ENCODE results near the gene PACRG.

PACRG gene

GRCh38 chr6:163080228-163080627 is 352.5 kb downstream of the PACRG start:
- no peaks in the 10 kb centered on the region for H3K36me3 ChIP-seq
- no peaks in the 10 kb centered on the region for H3K27me3 ChIP-seq
- no peaks in the 10 kb centered on the region for H3K4me1 ChIP-seq (ENCODE audit: control insufficient read depth in 1 of 2, insufficient read depth in 1 of 2, low read depth in 1 of 2, low read length in 1 of 2)
- H3K9me3 ChIP-seq = no peaks in the 10 kb centered on the region
- H3K4me3 ChIP-seq (ENCODE audit: low read depth in 1 of 2, low read length in 1 of 2) = no peak overlapping the region
- TF ChIP-seq CTCF (IDR thresholded peaks at IDR 0.05) = no peak
- H3K27ac ChIP-seq = no peak overlapping the region

GRCh38 chr6:163083141-163083540 is 355.4 kb downstream of the PACRG start:
- no peaks in the 10 kb centered on the region for H3K36me3 ChIP-seq
- no peak for TF ChIP-seq CTCF (IDR thresholded peaks at IDR 0.05)
- no peaks in the 10 kb centered on the region for H3K4me1 ChIP-seq (ENCODE audit: control insufficient read depth in 1 of 2, insufficient read depth in 1 of 2, low read depth in 1 of 2, low read length in 1 of 2)
- no peaks in the 10 kb centered on the region for H3K27me3 ChIP-seq
- no peak overlapping the region for H3K4me3 ChIP-seq (ENCODE audit: low read depth in 1 of 2, low read length in 1 of 2)
- no peak overlapping the region for H3K27ac ChIP-seq
- H3K9me3 ChIP-seq = no peaks in the 10 kb centered on the region

GRCh38 chr6:163085426-163085825 is 357.7 kb downstream of the PACRG start:
- no peak for TF ChIP-seq CTCF (IDR thresholded peaks at IDR 0.05)
- H3K4me1 ChIP-seq (ENCODE audit: control insufficient read depth in 1 of 2, insufficient read depth in 1 of 2, low read depth in 1 of 2, low read length in 1 of 2) = no peaks in the 10 kb centered on the region
- no peaks in the 10 kb centered on the region for H3K9me3 ChIP-seq
- no peak overlapping the region for H3K4me3 ChIP-seq (ENCODE audit: low read depth in 1 of 2, low read length in 1 of 2)
- H3K27me3 ChIP-seq = no peaks in the 10 kb centered on the region
- H3K27ac ChIP-seq = no peak overlapping the region
- no peaks in the 10 kb centered on the region for H3K36me3 ChIP-seq

GRCh38 chr6:163085861-163086623 is 358.3 kb downstream of the PACRG start:
- Histone ChIP-seq H3K27me3 (no peaks in the 10 kb centered on the region), H3K36me3 (no peaks in the 10 kb centered on the region), H3K27ac (no peak overlapping the region), H3K4me1 (ENCODE audit: control insufficient read depth in 1 of 2, insufficient read depth in 1 of 2, low read depth in 1 of 2, low read length in 1 of 2) (no peaks in the 10 kb centered on the region), H3K4me3 (ENCODE audit: low read depth in 1 of 2, low read length in 1 of 2) (no peak overlapping the region), H3K9me3 (no peaks in the 10 kb centered on the region)
- TF ChIP-seq CTCF (IDR thresholded peaks at IDR 0.05) = no peak

- no peak for TF ChIP-seq CTCF (IDR thresholded peaks at IDR 0.05)
- H3K4me1 ChIP-seq (ENCODE audit: control insufficient read depth in 1 of 2, insufficient read depth in 1 of 2, low read depth in 1 of 2, low read length in 1 of 2) = no peaks in the 10 kb centered on the region
- no peaks in the 10 kb centered on the region for H3K27me3 ChIP-seq
- H3K27ac ChIP-seq = no peak overlapping the region
- no peaks in the 10 kb centered on the region for H3K36me3 ChIP-seq
- no peaks in the 10 kb centered on the region for H3K9me3 ChIP-seq
- H3K4me3 ChIP-seq (ENCODE audit: low read depth in 1 of 2, low read length in 1 of 2) = no peak overlapping the region
These were observed 358.8 kb downstream of the PACRG start for GRCh38 chr6:163086624-163086920.

Measured in neutrophil (primary cell).